CD4-positive, alpha-beta T cell treated with Interleukin-6 at 100 ng/mL for 8 hours (primary cell): Measurements from ENCODE around the gene CPA4.

ENCODE experiments used
- DNase-seq: peaks from one replicate; pipeline ENCODE4 v3.0.0-alpha.2; 2020; ENCODE audit warnings: mixed read lengths, low spot score

The CPA4 gene

DNA sequence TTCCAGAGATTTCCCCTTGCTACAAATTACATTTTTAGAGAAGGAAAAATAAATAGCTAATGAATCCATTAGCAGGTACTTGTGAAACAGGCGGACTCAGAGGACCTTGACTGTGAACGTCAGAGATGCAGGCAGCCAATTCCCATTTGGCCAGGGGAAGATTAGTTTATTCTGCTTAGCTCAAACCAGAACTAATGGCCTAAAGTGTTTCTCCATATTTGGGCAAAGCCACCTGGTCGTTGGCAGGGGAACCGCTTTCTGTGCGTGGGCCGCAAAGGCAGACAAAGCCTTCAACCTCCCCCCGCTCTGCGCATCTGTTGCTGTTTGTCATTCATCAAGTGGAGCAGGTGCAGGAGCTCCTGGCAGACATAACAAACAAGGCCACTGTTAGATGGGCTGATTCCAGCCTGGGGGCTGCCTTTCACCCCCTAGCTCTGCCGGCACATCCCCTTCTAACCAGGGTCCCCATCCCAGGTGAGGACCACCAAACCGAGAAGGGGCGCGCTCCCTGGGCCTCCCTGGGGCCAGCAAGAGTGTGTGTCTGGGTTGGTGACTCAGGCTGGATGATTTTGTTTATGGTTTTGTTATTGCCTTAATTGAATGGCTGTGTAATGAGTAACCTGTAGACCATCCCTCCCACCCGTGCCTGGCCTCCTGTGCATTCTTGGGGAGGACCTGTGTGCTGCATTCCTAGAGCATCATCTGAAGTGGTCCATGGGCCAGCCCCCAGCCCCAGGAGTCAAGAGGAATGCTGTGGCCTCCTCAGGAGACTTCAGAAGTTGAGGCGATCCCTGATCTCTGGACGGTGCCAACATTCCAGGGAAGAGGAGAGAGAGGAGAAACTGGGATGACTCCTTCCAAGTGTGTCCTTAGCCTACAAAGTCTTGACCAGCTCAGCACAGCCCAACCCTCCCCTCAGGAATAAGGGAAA is 72.8 kb downstream of the CPA4 start:
- DNase-seq: no peak

DNA sequence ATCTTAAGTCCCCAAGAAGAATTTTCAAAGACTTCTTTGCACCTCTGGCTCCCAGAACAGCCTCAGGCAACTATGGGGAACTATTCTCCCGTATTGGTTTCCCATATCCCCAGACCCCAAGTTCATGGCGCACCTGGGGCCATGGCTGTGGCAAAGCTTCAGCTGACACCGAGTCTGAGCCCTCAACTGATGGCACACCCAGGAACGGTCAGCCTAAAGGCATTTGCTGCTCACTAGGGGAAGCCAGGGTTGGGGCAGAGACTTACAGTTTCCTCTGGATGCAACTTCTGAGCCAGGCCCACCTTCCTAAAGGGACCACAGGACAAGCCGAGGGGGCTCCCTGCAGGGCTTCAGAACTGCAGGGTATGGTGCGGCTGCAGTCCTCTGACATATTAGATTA is 73.6 kb downstream of the CPA4 start:
- no peak for DNase-seq

DNA sequence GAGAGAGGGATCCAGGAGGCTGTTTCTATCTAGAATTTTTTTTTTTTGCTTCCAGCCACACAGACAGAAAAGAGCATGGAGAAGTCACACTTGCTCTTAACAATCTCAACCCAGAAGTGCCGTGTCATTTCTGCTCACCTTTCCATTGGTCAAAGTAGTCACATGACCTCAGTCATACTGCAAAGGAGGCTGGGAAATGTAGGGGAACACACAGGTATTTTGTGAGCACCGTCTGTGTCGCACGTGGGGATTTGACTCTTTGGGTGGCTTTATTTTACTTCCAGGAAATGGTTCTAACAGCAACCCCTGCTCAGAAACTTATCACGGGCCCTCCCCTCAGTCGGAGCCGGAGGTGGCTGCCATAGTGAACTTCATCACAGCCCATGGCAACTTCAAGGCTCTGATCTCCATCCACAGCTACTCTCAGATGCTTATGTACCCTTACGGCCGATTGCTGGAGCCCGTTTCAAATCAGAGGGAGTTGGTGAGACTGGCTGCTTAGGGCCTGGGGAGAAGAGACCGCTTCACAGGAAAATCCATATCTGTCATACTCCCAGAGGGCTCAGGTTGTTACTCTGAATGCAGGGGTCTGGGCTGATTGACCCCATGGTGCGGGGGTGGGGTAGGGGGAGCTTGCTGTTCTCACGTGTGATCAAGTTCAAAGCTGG is 74.3 kb downstream of the CPA4 start:
- DNase-seq: peak; percentile 11

DNA sequence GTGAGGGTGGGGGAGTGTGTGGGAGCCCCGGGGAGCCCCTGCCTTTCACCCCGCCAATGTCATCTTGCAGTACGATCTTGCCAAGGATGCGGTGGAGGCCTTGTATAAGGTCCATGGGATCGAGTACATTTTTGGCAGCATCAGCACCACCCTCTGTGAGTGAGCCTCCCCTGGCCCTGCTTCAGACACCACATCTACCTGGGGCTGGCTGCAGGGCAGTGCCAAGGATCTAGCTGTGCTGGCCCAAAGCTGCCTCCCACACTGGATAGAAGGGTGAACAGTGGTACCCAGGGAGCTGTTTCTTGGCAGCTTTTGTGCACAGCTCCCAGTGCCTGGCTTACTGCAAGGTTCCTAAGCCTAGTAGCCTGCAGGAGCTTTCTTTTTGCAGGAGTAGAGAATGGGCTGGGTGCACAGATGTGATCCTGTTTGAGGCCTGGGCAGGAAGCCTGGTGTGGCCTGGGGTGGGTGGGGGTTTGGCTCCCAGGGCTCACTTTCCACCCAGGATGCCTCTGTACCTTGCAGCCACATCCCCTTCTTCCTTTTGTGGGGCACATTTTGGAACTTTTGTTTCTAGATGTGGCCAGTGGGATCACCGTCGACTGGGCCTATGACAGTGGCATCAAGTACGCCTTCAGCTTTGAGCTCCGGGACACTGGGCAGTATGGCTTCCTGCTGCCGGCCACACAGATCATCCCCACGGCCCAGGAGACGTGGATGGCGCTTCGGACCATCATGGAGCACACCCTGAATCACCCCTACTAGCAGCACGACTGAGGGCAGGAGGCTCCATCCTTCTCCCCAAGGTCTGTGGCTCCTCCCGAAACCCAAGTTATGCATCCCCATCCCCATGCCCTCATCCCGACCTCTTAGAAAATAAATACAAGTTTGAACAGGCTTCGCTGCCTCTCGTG is 75.1 kb downstream of the CPA4 start:
- DNase-seq: no peak

DNA sequence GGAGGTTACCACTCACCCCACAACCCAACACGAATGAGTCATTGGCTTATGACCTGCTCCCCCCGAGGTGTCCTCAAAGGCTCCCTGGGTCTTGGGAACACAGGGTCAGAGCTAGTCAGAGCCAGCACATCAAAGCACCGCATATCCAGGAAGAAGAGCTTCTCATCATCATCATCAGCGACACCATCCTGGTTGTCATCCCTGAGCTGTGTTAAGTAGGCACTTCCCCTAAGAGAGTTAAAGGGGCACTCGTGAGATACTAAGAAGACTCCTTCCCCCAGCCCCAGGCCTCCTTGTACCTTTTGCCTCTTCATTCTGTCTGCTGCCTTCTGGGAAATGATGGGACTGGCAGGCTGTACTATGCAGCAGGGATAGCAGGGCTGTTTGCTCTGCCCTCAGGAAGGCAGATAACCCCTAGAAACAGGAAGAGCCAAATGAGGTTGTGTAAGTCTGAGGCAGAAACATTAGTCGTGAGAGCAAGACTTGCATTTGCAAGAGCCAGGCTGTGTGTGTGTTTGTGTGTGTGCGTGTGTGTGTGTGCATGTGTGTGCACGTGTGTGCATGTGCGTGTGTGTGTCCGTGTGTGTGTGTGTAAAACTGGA is 76.2 kb downstream of the CPA4 start:
- DNase-seq: no peak

DNA sequence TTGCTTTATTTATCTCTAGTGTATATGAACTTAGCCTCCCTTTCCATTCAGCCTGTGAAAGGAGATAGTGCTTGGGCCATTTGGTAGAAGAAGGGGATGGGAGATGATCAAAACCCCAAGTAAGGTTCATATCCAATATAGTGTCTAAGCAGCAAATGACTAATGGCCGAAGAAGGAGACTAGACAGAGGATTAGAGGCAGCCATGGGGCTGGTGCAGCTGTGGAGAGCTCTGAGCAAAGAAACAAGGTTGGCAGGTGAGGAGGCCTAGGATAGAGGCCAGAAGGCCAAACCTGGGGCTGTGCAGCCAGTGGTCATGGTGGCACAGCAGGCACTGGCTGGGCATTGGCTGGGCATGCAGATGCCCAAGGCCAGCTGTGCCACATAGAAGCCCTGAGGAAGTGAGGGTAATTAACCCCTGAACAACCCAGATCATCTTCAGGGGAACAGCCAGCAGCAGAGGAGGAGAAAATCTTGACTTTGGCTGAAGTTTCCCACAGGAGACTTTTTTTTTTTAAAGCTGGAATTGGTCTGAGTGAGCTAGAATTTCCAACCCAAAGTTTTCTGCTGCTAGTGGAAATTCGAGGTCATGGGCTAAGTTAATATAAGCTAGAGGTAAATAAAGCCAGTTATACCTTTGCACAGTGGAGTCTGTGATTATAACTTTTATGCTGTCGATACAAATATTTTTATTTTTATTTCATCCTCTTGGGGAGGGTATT is 77.0 kb downstream of the CPA4 start:
- DNase-seq: no peak

DNA sequence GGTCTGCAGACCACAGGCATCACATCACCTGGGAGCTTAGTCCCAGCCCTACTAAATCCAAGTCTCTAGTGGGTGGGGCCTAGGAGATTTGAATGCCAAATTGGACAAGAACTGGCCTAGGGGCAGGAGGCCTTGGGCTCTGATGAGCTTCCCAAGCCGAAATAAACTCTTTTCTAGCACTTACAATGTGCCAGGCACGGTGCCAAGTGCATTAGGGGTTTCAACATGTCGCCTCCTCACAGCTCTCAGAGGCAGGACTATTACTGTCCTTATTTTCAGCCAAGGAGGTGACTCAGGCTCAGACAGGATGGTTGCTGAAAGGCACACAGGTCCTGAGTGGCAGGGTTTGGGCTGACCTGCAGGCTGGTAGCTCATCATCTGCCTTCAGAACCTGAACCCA is 78.1 kb downstream of the CPA4 start:
- no peak for DNase-seq

DNA sequence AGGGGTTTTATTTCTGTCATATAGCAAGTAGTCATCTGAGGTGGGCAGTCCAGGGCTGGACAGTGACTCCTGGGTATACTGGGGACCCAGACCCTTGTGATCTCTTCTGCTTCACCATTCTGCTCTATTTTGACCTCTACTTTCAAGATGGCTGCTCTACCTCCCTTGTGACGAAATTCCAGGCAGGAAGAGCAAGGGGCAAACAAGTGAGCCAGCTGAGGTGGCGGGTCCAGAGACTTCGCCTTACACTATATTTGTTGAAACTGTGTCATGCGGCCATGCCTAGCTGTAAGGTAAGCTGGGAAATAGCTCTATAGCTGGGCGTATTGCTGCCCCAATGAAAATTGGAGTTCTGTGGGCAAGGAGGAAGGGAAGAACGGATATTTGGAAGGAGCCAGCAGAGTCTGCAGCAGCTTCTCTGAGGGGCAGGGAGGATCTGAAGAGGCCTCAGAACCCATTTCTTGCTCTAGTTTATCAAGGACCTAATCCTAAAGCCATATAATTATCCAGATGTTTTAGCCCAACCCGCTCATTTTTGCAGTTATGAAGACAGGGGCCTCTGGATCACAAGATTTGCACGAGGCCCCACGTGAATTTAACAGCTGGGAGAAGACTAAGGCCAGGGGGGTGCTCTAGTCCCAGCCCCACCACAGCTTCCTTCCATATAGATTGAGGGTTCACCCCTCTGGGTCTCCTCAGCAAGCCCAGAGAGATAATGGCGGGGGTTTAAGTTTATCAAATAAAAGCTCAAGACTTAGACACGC is 79.6 kb downstream of the CPA4 start:
- DNase-seq: no peak
